OCI-LY3 (cell line): ENCODE data around the gene RFNG.

Experiments used
- CTCF ChIP-seq: fragments of 200-600, 300-600 bp; sonication (generic); IDR thresholded peaks from 2 replicates; pipeline ENCODE4 v1.5.1; 2014; ENCODE audit warnings: antibody characterized with exemption, low read length, low read depth
- EZH2phosphoT487 ChIP-seq: fragments of 200-600 bp; shearing (Covaris generic); IDR thresholded peaks from 2 replicates; pipeline ENCODE4 v1.6.1; 2018; ENCODE audit warnings: antibody characterized with exemption, mixed run types, low read depth

- no peak for TF ChIP-seq CTCF
- no peak for TF ChIP-seq EZH2phosphoT487
Measured at GRCh38 chr17:82094931-82095776, 43.5 kb upstream of the RFNG start.
